Measurements from ENCODE around the gene IL1RAPL2.

DNA sequence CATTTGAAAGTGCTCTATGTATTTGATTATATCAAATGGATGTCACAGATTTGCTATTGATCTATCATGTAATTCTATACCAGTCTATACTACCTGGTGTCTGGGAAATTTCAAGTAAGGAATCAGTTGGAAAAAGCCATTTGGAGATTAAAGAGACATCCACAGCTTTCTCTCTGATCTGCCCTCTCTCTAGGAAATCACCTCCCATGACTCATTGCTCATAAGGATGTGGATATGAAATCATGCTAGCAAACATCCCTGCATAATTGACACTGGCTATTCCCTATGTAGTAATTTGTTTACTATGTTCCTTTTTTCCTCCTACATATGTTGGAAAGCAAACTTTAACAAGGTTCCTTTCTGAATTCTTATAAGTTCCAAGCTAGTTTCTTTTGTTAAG, 560.2 kb downstream of the IL1RAPL2 start:
- TF ChIP-seq, protein P1, sequence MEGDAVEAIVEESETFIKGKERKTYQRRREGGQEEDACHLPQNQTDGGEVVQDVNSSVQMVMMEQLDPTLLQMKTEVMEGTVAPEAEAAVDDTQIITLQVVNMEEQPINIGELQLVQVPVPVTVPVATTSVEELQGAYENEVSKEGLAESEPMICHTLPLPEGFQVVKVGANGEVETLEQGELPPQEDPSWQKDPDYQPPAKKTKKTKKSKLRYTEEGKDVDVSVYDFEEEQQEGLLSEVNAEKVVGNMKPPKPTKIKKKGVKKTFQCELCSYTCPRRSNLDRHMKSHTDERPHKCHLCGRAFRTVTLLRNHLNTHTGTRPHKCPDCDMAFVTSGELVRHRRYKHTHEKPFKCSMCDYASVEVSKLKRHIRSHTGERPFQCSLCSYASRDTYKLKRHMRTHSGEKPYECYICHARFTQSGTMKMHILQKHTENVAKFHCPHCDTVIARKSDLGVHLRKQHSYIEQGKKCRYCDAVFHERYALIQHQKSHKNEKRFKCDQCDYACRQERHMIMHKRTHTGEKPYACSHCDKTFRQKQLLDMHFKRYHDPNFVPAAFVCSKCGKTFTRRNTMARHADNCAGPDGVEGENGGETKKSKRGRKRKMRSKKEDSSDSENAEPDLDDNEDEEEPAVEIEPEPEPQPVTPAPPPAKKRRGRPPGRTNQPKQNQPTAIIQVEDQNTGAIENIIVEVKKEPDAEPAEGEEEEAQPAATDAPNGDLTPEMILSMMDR (IDR thresholded peaks at IDR 0.05): no peak
- TF ChIP-seq EP300 (IDR thresholded peaks at IDR 0.05) (no peak), POLR2A (IDR thresholded peaks at IDR 0.05; ENCODE audit: low read depth) (no peak)

Data from esophagus muscularis mucosa (tissue), 4 donors.